Natural killer cell (primary cell): ENCODE results near the gene CEP131. TPM values are rescaled to one million over a fixed set of nuclear protein-coding genes. Genes with fewer than 3 reads are reported as not detected.

ENCODE experiments used
- ATAC-seq, 3 donors: fragments of 150-1000 bp in 2 of 3; fragments of 200-7000 bp in 1 of 3; cut with Tn5 transposase; 1 replicate in 1 of 3; 2 replicates in 2 of 3; pipeline ENCODE4 v1.10.0; 2021; ENCODE audit warnings: mild to moderate bottlenecking in 2 of 3, moderate library complexity in 2 of 3
- DNase-seq, 2 donors: peaks; one replicate each; pipeline versions ENCODE4 v3.0.0 to v3.0.0-alpha.2; 2013 to 2021; ENCODE audit warnings: mixed read lengths in 1 of 2
- H3K27ac ChIP-seq: one replicate; pipeline ENCODE4 v1.5.1; 2013; ENCODE audit warnings: mild to moderate bottlenecking, low read length
- H3K27me3 ChIP-seq: one replicate; pipeline ENCODE4 v1.6.1; 2013; ENCODE audit warnings: low read length; ENCODE audit not compliant: control insufficient read depth, insufficient read depth
- H3K36me3 ChIP-seq: one replicate; pipeline ENCODE4 v1.6.1; 2013; ENCODE audit warnings: low read length; ENCODE audit not compliant: control insufficient read depth, insufficient read depth
- H3K4me1 ChIP-seq: one replicate; pipeline ENCODE4 v1.6.1; 2013; ENCODE audit warnings: low read length; ENCODE audit not compliant: control insufficient read depth, insufficient read depth
- H3K4me3 ChIP-seq: one replicate; pipeline ENCODE4 v1.5.1; 2013; ENCODE audit warnings: low read length
- H3K9me3 ChIP-seq: one replicate; pipeline ENCODE4 v1.6.1; 2013; ENCODE audit warnings: low read length; ENCODE audit not compliant: control insufficient read depth, insufficient read depth
- H3K27ac Mint-ChIP-seq, 2 donors: one replicate each; pipeline ENCODE4 v1.8.0; 2022; ENCODE audit warnings: mild to moderate bottlenecking in 2 of 2, mixed read lengths in 2 of 2, moderate library complexity in 1 of 2
- H3K27me3 Mint-ChIP-seq, 2 donors: one replicate each; pipeline ENCODE4 v1.8.0; 2022; ENCODE audit warnings: low read depth in 2 of 2, mixed read lengths in 2 of 2
- H3K36me3 Mint-ChIP-seq: one replicate; pipeline ENCODE4 v1.8.0; 2022; ENCODE audit warnings: mixed read lengths
- H3K4me1 Mint-ChIP-seq, 2 donors: one replicate each; pipeline ENCODE4 v1.8.0; 2022; ENCODE audit warnings: mixed read lengths in 2 of 2
- H3K4me3 Mint-ChIP-seq: one replicate; pipeline ENCODE4 v1.8.0; 2022; ENCODE audit warnings: mild to moderate bottlenecking, moderate library complexity, mixed read lengths
- H3K9me3 Mint-ChIP-seq, 2 donors: one replicate each; pipeline ENCODE4 v1.8.0; 2022; ENCODE audit warnings: mixed read lengths in 2 of 2
- WGBS: methylation state at CpG from one replicate; pipeline ENCODE4 v1.1.7; 2013; ENCODE audit warnings: missing lambda C conversion rate; ENCODE audit not compliant: insufficient coverage; 5-methylcytosine and 5-hydroxymethylcytosine counted together
- intact Hi-C: fragments of 100-400 bp; cut with micrococcal nuclease; formaldehyde crosslinking; loops from one replicate; pipeline ENCODE4 v1.14.2; 2022
- total RNA-seq, 4 donors: library from RNA; stranded (reverse); fragments of 120-200 nt in 1 of 4; gene quantifications; one replicate each; pipeline versions ENCODE4 v1.2.3 to v1.2.4, GENCODE V29; 2013 to 2022
- TF ChIP-seq, protein P1 (sequence below): fragments of 200-600 bp; IDR thresholded peaks from one replicate; pipeline ENCODE4 v1.8.0; 2022; ENCODE audit warnings: antibody characterized with exemption

Gene CEP131
- total RNA-seq, 3 donors from 2014 or later (not counting 1 experiment from before 2014, with no cell fraction given) = 9.9 to 11.4 (median 10.0) TPM

- Mint-ChIP-seq H3K9me3 (no peaks in the 10 kb centered on the region), H3K4me3 (no peak overlapping the region), H3K36me3 (no peaks in the 10 kb centered on the region), H3K27me3 (no peaks in the 10 kb centered on the region), H3K27ac (no peak overlapping the region), H3K4me1 (no peaks in the 10 kb centered on the region)
- DNase-seq = no peak
- Histone ChIP-seq H3K27ac (no peak overlapping the region), H3K9me3 (no peaks in the 10 kb centered on the region), H3K27me3 (no peaks in the 10 kb centered on the region), H3K4me3 (no peak overlapping the region), H3K36me3 (no peaks in the 10 kb centered on the region), H3K4me1 (no peaks in the 10 kb centered on the region)
- ATAC-seq = no peak
- intact Hi-C loops = no loop called here
- 95% methylated on average over 32 of the region's 34 CpGs for WGBS
- TF ChIP-seq, protein P1, sequence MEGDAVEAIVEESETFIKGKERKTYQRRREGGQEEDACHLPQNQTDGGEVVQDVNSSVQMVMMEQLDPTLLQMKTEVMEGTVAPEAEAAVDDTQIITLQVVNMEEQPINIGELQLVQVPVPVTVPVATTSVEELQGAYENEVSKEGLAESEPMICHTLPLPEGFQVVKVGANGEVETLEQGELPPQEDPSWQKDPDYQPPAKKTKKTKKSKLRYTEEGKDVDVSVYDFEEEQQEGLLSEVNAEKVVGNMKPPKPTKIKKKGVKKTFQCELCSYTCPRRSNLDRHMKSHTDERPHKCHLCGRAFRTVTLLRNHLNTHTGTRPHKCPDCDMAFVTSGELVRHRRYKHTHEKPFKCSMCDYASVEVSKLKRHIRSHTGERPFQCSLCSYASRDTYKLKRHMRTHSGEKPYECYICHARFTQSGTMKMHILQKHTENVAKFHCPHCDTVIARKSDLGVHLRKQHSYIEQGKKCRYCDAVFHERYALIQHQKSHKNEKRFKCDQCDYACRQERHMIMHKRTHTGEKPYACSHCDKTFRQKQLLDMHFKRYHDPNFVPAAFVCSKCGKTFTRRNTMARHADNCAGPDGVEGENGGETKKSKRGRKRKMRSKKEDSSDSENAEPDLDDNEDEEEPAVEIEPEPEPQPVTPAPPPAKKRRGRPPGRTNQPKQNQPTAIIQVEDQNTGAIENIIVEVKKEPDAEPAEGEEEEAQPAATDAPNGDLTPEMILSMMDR = no peak
Observed at GRCh38 chr17:81192386-81193050, 30.2 kb downstream of the CEP131 start.

- TF ChIP-seq, protein P1 = no peak
- no peaks in the 10 kb centered on the region for H3K4me1 ChIP-seq
- H3K27ac ChIP-seq = no peak overlapping the region
- ATAC-seq (no peak), DNase-seq (no peak)
- Mint-ChIP-seq H3K4me3 (no peak overlapping the region), H3K36me3 (no peaks in the 10 kb centered on the region), H3K4me1 (no peaks in the 10 kb centered on the region), H3K27me3 (no peaks in the 10 kb centered on the region), H3K9me3 (no peaks in the 10 kb centered on the region), H3K27ac (no peak overlapping the region)
- 94% methylated on average over 13 of the region's 14 CpGs for WGBS
- intact Hi-C loops = no loop called here
- H3K36me3 ChIP-seq = no peaks in the 10 kb centered on the region
- no peaks in the 10 kb centered on the region for H3K27me3 ChIP-seq
- H3K9me3 ChIP-seq = no peaks in the 10 kb centered on the region
- no peak overlapping the region for H3K4me3 ChIP-seq
Observed at GRCh38 chr17:81191646-81192045, 31.1 kb downstream of the CEP131 start.

GRCh38 chr17:81191116-81191515, 31.6 kb downstream of the CEP131 start:
- H3K9me3 ChIP-seq = no peaks in the 10 kb centered on the region
- Mint-ChIP-seq H3K4me1 (no peaks in the 10 kb centered on the region), H3K36me3 (no peaks in the 10 kb centered on the region), H3K9me3 (no peaks in the 10 kb centered on the region), H3K27ac (no peak overlapping the region), H3K27me3 (no peaks in the 10 kb centered on the region), H3K4me3 (no peak overlapping the region)
- TF ChIP-seq, protein P1 = no peak
- no peaks in the 10 kb centered on the region for H3K36me3 ChIP-seq
- H3K27me3 ChIP-seq = no peaks in the 10 kb centered on the region
- H3K27ac ChIP-seq = no peak overlapping the region
- H3K4me3 ChIP-seq = no peak overlapping the region
- WGBS = 92% methylated on average over 20 of the region's 20 CpGs
- intact Hi-C loops = no loop called here
- no peaks in the 10 kb centered on the region for H3K4me1 ChIP-seq
- DNase-seq (no peak), ATAC-seq (no peak)

DNA sequence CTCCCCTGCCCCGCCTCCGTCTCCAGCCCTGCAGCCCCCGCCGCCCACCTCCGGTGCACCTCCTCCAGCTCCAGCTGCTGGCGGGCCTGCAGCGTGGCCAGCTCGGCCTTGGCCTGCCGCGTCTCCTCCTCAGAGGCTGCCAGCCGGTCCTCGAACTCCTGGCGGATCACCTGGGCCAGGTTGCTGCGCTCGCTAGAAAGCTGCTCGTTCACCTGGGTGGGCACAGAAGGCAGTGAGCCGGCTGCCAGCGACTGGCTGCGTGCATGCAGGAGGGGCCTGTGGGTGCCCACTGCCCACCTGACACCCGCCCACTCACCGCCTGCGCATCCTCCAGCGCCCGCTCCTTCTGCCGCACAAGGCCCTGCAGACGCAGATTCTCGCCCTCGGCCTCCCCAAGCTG, 32.2 kb downstream of the CEP131 start:
- Mint-ChIP-seq H3K4me1 (no peaks in the 10 kb centered on the region), H3K9me3 (no peaks in the 10 kb centered on the region), H3K36me3 (no peaks in the 10 kb centered on the region), H3K27ac (no peak overlapping the region), H3K27me3 (no peaks in the 10 kb centered on the region), H3K4me3 (no peak overlapping the region)
- intact Hi-C loops = no loop called here
- Histone ChIP-seq H3K4me1 (no peaks in the 10 kb centered on the region), H3K4me3 (no peak overlapping the region), H3K36me3 (no peaks in the 10 kb centered on the region), H3K27ac (no peak overlapping the region), H3K9me3 (no peaks in the 10 kb centered on the region), H3K27me3 (no peaks in the 10 kb centered on the region)
- WGBS = 98% methylated on average over 28 of the region's 28 CpGs
- TF ChIP-seq, protein P1 = no peak
- ATAC-seq = no peak
- DNase-seq = no peak
